Left lung (tissue), 10 donors: ENCODE results near the gene ANKS4B. TPM values are rescaled to one million over a fixed set of nuclear protein-coding genes. Genes with fewer than 3 reads are reported as not detected.

Experiments used
- ATAC-seq: fragments of 200-7000 bp; cut with Tn5 transposase; one replicate; pipeline ENCODE4 v1.9.1; 2020; ENCODE audit warnings: moderate library complexity
- DNase-seq, 4 donors: peaks; one replicate each; pipeline ENCODE4 v3.0.0-alpha.2; 2013 to 2020
- H3K27ac ChIP-seq, 2 donors: fragments of 200-600 bp; sonication (generic) in 1 of 2; one replicate each; pipeline versions ENCODE4 v1.5.0 to v1.8.0; 2020 to 2021
- H3K27me3 ChIP-seq, 2 donors: fragments of 200-600 bp; sonication (generic) in 1 of 2; one replicate each; pipeline versions ENCODE4 v1.5.0 to v1.8.0; 2020 to 2021
- H3K36me3 ChIP-seq, 2 donors: fragments of 200-600 bp; sonication (generic) in 1 of 2; one replicate each; pipeline versions ENCODE4 v1.5.0 to v1.8.0; 2020 to 2021
- H3K4me1 ChIP-seq, 2 donors: fragments of 200-600 bp; one replicate each; pipeline ENCODE4 v1.8.0; 2021
- H3K4me3 ChIP-seq, 2 donors: fragments of 200-600 bp; sonication (generic) in 1 of 2; one replicate each; pipeline versions ENCODE4 v1.5.0 to v1.8.0; 2020 to 2021; ENCODE audit warnings: mild to moderate bottlenecking in 1 of 2
- H3K9me3 ChIP-seq, 2 donors: fragments of 200-600 bp; sonication (generic) in 1 of 2; one replicate each; pipeline versions ENCODE4 v1.5.0 to v1.8.0; 2020 to 2021
- intact Hi-C, 2 donors: fragments of 100-400 bp; cut with DNase I; formaldehyde crosslinking; loops; one replicate each; pipeline versions ENCODE4 v1.11.2 to v1.14.2; 2022
- polyA plus RNA-seq, 6 donors: library from polyadenylated mRNA; unstranded; fragments of 120-200 nt; gene quantifications; one replicate each; pipeline ENCODE4 v1.2.1, GENCODE V29; 2013; ENCODE audit not compliant: insufficient read length in 6 of 6
- total RNA-seq, 2 donors: library from RNA; stranded (reverse); fragmentation: NEBNext Ultra II Directional; extraction: Animal tissue kit (Norgen Biotek cat#: 25700); gene quantifications; one replicate each; pipeline ENCODE4 v1.2.1, GENCODE V29; 2021
- TF ChIP-seq, protein P1 (sequence below), 2 donors: fragments of 200-600 bp; sonication (generic) in 1 of 2; IDR thresholded peaks; one replicate each; pipeline versions ENCODE4 v1.5.0 to v1.8.0; 2021; ENCODE audit warnings: antibody characterized with exemption in 2 of 2
- donor health status: DM: no; HTN: yes; CAD: no.
- donor health status: DM: no; HTN: no; CAD: no.

Gene ANKS4B
- total and polyA plus RNA-seq, 8 donors = 0.07 to 0.18 (median 0.10) TPM; not detected in 2

DNA sequence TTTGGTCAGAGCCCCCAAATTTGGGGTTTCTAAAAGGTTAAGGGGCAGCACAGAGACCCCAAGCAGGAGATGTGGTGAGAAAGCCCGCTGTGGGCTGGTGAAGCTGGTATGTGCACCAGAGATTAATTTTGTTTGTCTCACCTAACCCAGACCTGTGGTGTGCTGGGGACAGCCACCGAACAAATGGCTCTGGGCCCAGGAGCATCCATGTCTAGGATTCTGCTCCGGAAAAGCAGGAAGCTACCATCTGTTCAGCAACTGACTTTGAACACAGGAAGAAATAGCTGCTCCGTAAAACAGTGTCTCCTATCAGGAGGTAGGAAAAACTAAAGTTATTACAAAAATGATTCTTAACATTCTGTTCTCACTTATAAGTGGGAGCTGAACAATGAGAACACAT, 19.4 kb upstream of the ANKS4B start:
- DNase-seq (no peak), ATAC-seq (no peak)
- no peaks in the 10 kb centered on the region for H3K4me1 ChIP-seq
- TF ChIP-seq, protein P1, sequence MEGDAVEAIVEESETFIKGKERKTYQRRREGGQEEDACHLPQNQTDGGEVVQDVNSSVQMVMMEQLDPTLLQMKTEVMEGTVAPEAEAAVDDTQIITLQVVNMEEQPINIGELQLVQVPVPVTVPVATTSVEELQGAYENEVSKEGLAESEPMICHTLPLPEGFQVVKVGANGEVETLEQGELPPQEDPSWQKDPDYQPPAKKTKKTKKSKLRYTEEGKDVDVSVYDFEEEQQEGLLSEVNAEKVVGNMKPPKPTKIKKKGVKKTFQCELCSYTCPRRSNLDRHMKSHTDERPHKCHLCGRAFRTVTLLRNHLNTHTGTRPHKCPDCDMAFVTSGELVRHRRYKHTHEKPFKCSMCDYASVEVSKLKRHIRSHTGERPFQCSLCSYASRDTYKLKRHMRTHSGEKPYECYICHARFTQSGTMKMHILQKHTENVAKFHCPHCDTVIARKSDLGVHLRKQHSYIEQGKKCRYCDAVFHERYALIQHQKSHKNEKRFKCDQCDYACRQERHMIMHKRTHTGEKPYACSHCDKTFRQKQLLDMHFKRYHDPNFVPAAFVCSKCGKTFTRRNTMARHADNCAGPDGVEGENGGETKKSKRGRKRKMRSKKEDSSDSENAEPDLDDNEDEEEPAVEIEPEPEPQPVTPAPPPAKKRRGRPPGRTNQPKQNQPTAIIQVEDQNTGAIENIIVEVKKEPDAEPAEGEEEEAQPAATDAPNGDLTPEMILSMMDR (IDR thresholded peaks at IDR 0.05) = no peak
- no peaks in the 10 kb centered on the region for H3K36me3 ChIP-seq
- H3K27me3 ChIP-seq = peaks cover 0 to 9% of the 10 kb centered on the region in 2 donors
- no peak overlapping the region for H3K4me3 ChIP-seq
- H3K9me3 ChIP-seq = no peaks in the 10 kb centered on the region
- no peak overlapping the region for H3K27ac ChIP-seq
- intact Hi-C loops = no loop called here

DNA sequence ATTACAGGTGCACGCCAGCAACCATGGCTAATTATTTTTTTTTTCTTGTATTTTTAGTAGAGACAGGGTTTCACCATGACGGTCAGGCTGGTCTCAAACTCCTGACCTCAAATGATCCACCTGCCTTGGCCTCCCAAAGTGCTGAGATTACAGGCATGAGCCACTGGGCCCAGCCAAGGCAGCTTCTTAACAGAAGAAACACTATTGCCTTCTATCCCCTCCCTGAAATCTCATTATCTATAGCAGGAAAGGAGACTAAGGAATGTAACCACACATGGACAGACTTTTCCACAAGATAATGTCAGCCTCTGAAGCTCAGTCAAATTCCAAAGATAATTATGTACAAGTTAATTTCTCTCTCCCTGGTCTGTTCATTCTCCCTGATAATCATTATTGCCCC, 16.4 kb upstream of the ANKS4B start:
- ATAC-seq (no peak), DNase-seq (no peak)
- Histone ChIP-seq H3K36me3 (no peaks in the 10 kb centered on the region), H3K9me3 (no peaks in the 10 kb centered on the region), H3K4me1 (peaks cover 0 to 3% of the 10 kb centered on the region in 2 donors), H3K4me3 (no peak overlapping the region), H3K27ac (no peak overlapping the region), H3K27me3 (peaks cover 0 to 9% of the 10 kb centered on the region in 2 donors)
- intact Hi-C loops = no loop called here
- TF ChIP-seq, protein P1 (IDR thresholded peaks at IDR 0.05) = no peak

DNA sequence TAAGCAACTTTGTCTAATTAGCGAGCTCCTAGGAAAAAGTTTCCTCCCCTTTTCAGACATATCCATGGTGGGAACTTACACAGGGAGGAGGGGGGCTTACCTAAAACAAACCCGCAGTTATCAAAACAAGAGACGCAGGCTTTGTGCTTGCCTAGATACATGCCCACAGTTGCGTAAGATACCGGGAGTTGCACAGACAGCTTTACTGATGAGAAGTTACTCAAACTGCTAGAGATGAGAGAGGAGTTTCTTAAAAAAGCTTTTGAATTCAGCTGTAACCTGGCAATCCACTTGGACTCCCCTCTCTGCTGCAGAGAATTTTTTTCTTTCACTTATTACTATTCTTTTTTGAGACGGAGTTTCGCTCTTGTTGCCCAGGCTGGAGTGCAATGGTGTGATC, 15.3 kb upstream of the ANKS4B start:
- Histone ChIP-seq H3K9me3 (no peaks in the 10 kb centered on the region), H3K4me3 (no peak overlapping the region), H3K4me1 (peaks cover 3 to 5% of the 10 kb centered on the region in 2 donors), H3K27me3 (peaks cover 0 to 9% of the 10 kb centered on the region in 2 donors), H3K27ac (no peak overlapping the region), H3K36me3 (no peaks in the 10 kb centered on the region)
- TF ChIP-seq, protein P1 (IDR thresholded peaks at IDR 0.05) = no peak
- DNase-seq (no peak), ATAC-seq (no peak)
- intact Hi-C loops = no loop called here

DNA sequence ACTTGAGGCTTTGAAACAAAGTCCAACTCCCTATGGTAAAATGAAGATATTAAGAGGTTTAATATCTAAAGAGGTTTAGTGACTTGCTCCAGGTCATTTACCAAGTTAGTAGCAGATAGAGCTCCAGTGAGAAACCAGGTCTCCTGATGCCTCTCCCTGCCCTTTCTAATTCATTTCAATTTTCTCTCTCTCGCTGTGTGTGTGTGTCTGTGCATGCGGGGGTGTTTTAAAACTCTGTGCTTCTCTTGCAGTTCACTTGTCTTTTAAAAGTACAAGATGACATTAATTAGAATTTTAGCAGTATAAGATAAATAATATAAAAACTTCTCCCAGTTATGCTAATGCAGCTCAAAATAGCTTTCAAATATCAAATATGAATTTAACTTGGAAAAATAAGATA, 13.9 kb upstream of the ANKS4B start:
- peaks cover 0 to 10% of the 10 kb centered on the region in 2 donors for H3K27me3 ChIP-seq
- H3K4me1 ChIP-seq = peaks cover 3 to 6% of the 10 kb centered on the region in 2 donors
- no peak for ATAC-seq
- H3K4me3 ChIP-seq = no peak overlapping the region
- no peaks in the 10 kb centered on the region for H3K9me3 ChIP-seq
- no peak overlapping the region for H3K27ac ChIP-seq
- intact Hi-C loops = no loop called here
- H3K36me3 ChIP-seq = no peaks in the 10 kb centered on the region
- TF ChIP-seq, protein P1 (IDR thresholded peaks at IDR 0.05) = no peak
- DNase-seq = no peak

DNA sequence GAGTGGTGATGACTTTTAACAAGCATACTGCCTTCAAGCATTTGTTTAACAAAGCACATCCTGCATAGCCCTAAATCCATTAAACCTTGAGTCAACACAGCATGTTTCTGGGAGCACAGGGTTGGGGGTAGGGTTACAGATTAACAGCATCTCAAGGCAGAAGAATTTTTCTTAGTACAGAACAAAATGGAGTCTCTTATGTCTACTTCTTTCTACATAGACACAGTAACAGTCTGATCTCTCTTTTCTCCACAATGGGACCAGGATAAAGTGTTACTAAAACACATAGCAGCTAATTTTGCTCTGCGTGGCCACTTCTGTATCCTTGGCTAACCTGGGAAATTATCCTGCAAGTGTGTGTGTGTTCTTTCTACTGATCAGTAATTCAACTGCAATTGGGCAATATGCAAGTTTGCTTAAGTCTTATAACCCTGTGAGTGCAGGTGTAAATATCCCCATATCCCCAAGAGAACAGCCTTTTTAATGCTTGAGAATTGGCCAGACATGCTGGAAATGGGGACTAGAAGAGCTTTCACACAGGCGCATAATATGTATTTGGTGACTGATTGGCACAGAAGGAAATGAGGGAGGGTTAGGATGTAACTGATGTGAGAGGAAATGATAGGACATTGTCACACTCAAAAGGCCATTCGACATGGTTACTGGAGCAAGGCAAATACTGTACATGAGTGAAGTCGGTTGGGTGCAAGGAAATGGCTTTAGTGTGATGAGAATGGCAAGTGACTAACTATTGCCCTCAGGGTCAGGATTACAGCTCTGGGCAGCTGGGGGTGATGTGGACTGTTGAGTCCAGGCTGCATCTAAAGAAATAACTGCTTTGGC, 10.8 kb upstream of the ANKS4B start:
- TF ChIP-seq, protein P1 (IDR thresholded peaks at IDR 0.05) = no peak
- H3K27ac ChIP-seq = peak overlapping the region in 1 of 2 donors; percentile 28

More for the DNA sequence above, 10.8 kb upstream of the ANKS4B start:
- intact Hi-C loops = no loop called here
- Histone ChIP-seq H3K27me3 (peaks cover 0 to 4% of the 10 kb centered on the region in 2 donors), H3K9me3 (no peaks in the 10 kb centered on the region), H3K4me1 (peaks cover 3 to 6% of the 10 kb centered on the region in 2 donors), H3K36me3 (no peaks in the 10 kb centered on the region), H3K4me3 (no peak overlapping the region)
- ATAC-seq = peak; percentile 88
- peak in 1 of 4 donors; percentile 27 for DNase-seq
